Upper lobe of left lung (tissue), 6 donors: Measurements from ENCODE around the gene ELOA2. TPM values are rescaled to one million over a fixed set of nuclear protein-coding genes. Genes with fewer than 3 reads are reported as not detected.
"Not testable (repeated sequence)": the region's sequence is repeated elsewhere in the genome, so short reads cannot be mapped to it uniquely, and the experiment has no call there.

Experiments used
- ATAC-seq, 2 donors: fragments of 200-7000 bp; cut with Tn5 transposase; one replicate each; pipeline ENCODE4 v1.9.1; 2022; ENCODE audit warnings: mild to moderate bottlenecking in 2 of 2, moderate library complexity in 2 of 2; ENCODE audit not compliant: low FRiP score in 2 of 2
- DNase-seq, 2 donors: peaks; one replicate each; pipeline ENCODE4 v3.0.0-alpha.2; 2019 to 2020
- H3K27ac ChIP-seq, 4 donors: fragments of 200-600 bp; sonication (generic); one replicate each; pipeline ENCODE4 v1.5.1; 2016 to 2019
- H3K27me3 ChIP-seq, 4 donors: fragments of 200-600 bp; sonication (generic); one replicate each; pipeline ENCODE4 v1.5.1; 2017 to 2019
- H3K36me3 ChIP-seq, 4 donors: fragments of 200-600 bp; sonication (generic); one replicate each; pipeline ENCODE4 v1.5.1; 2016 to 2019
- H3K4me1 ChIP-seq, 4 donors: fragments of 200-600 bp; sonication (generic); one replicate each; pipeline ENCODE4 v1.5.1; 2018 to 2019
- H3K4me3 ChIP-seq, 4 donors: fragments of 200-600 bp; sonication (generic); one replicate each; pipeline ENCODE4 v1.5.1; 2017 to 2019; ENCODE audit warnings: mild to moderate bottlenecking in 2 of 4, moderate library complexity in 1 of 4
- H3K9me3 ChIP-seq, 4 donors: fragments of 200-600 bp; sonication (generic); one replicate each; pipeline ENCODE4 v1.5.1; 2018 to 2019
- WGBS, 2 donors: methylation state at CpG; one replicate each; pipeline ENCODE4 v1.1.5; 2017 to 2018; 5-methylcytosine and 5-hydroxymethylcytosine counted together
- total RNA-seq, 6 donors: library from RNA; depleted of rRNA in 4 of 6; stranded (reverse); fragments of >200 nt in 4 of 6; gene quantifications; one replicate each; pipeline versions ENCODE4 v1.1.0 to v1.2.1, GENCODE V29; 2016 to 2021
- donor health status: DM: no; HTN: no; CAD: no; lungs with moderate emphysema.
- donor health status: DM: no; HTN: yes; CAD: no; lungs with severe emphysema.

The ELOA2 gene
- total RNA-seq, 6 donors from 2014 or later = not detected

GRCh38 chr18:47028738-47029137 lies 6.7 kb downstream of the ELOA2 start:
- H3K4me1 ChIP-seq, H3K36me3 ChIP-seq, H3K4me3 ChIP-seq, H3K9me3 ChIP-seq, H3K27ac ChIP-seq, H3K27me3 ChIP-seq, ATAC-seq: not testable (repeated sequence)
- WGBS, 2 donors = 93% methylated on average over 11 of the region's 29 CpGs; no CpG with 5 or more reads in 1 of the 2 donors
- DNase-seq = peak in 1 of 2 donors; percentile 64

DNA sequence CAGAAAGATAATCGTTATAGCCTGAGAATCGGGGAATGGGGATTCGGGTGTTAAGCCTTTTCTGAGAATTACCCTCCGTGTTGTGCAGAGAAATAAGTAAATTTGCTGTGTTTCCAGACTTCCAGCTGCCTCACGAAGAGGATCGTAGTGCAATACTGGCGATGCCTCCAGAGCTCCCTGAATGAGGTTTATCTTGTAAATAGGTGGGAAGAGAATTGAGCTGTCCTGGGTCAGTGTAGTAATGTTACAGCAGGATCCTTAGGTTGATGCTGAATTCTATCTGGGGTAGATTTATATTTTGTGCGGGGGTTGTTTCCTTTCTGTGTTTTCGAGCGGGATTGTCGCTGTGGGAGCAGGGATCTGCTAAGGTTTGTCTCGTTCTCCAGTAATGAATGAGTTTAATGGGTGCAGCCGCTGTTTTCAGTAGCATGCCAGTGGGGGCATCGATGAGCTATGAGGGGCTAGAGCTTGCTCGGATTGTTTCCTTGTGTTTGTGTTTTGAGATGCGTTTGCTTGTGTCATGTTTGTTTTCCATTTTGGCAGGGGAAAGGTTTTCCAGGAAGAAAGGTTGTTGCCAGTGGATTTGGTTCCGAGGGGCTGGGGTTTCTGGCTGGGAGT lies 9.8 kb downstream of the ELOA2 start:
- H3K4me3 ChIP-seq, H3K27ac ChIP-seq, H3K27me3 ChIP-seq, H3K4me1 ChIP-seq, DNase-seq, H3K9me3 ChIP-seq, H3K36me3 ChIP-seq: not testable (repeated sequence)
- 84 to 88% methylated on average over 9 to 11 of the region's 17 CpGs for WGBS, 2 donors
- ATAC-seq = peak in 1 of 2 donors; percentile 23

DNA sequence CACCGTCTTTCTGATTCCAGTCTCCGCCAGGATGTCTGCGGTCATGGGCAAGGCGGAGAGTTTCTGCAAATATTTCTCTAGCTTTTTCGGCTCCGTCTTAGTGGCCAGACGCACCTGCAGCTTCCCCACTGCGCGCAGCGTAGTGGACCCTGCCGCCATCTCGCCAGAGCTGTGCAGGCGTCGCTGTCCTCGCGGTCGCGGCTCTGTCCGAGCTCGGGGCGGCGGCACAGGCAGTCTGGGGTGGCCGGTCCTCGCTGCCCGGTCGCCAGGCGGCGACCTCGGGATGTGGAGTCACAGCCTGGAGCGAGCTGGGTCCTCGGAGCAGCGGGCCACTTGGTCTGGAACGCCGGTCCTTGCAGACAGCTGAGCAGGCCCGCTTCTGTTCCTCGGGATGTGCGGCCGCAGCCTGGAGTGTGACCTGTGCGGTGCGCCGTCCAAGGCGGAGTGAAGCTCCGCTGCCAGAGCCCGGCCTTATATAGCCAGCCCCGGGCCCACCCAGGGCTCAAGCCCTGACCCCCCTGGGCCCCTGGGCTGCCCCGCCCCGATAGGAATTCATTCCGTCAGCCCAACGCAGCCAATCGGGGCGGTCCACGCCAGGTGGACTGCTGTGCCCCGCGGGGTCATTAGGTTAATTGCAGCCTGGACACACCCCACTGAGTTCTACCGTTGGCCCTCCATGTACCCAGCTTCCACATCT lies 11.5 kb downstream of the ELOA2 start:
- H3K9me3 ChIP-seq, DNase-seq, H3K27ac ChIP-seq, H3K4me3 ChIP-seq, H3K36me3 ChIP-seq, H3K4me1 ChIP-seq, H3K27me3 ChIP-seq: not testable (repeated sequence)
- ATAC-seq = peak; percentile 29 to 30
- WGBS, 2 donors = no CpG with 5 or more reads among the region's 55 CpGs

- H3K9me3 ChIP-seq, H3K4me3 ChIP-seq, H3K4me1 ChIP-seq, H3K27me3 ChIP-seq, H3K36me3 ChIP-seq, H3K27ac ChIP-seq, ATAC-seq: not testable (repeated sequence)
- peak in 1 of 2 donors; percentile 84 for DNase-seq
- whole genome bisulfite sequencing, 2 donors = 96 to 98% methylated on average over 17 to 18 of the region's 29 CpGs
Measured at GRCh38 chr18:47022821-47023220, 12.6 kb downstream of the ELOA2 start.

DNA sequence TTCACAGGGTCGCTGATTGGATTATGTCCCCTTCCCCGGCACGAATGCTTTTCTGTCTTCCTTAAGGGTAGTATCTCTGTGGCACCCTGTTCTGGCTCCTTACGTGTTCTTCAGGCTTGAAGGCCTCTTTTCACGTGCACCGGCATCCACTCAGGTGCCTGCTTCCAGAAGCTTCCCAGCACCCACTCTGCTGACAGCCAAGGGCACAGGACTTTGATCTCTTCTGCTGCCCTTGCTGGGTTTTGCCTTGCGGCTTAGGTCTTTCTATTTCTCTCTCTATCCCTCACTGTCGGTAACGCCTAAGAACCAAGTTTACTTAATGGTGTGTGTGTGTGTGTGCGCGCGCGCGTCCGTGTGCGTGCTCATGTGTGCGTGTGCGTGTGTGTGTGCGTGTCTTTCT lies 14.7 kb downstream of the ELOA2 start:
- H3K4me1 ChIP-seq, DNase-seq, H3K27me3 ChIP-seq, H3K36me3 ChIP-seq, H3K9me3 ChIP-seq, H3K27ac ChIP-seq, H3K4me3 ChIP-seq: not testable (repeated sequence)
- no CpG with 5 or more reads among the region's 19 CpGs for WGBS, 2 donors
- ATAC-seq = peak; percentile 28 to 39

- no CpG with 5 or more reads among the region's 10 CpGs for WGBS, 2 donors
- ATAC-seq, H3K27ac ChIP-seq, H3K36me3 ChIP-seq, H3K4me3 ChIP-seq, H3K27me3 ChIP-seq, H3K4me1 ChIP-seq, DNase-seq, H3K9me3 ChIP-seq: not testable (repeated sequence)
Measured at GRCh38 chr18:47019870-47020269, 15.6 kb downstream of the ELOA2 start.

Other genes with a start within 250 kb of the ELOA2 start
- gene PIAS2, start 118.1 kb downstream of the ELOA2 start, total RNA-seq = 10 to 100 TPM; 18.4 to 33.5 (median 30.4) TPM
- gene KATNAL2, start 118.0 kb downstream of the ELOA2 start, total RNA-seq = 10 to 100 TPM in 1 of 6 donors, 1 to 10 TPM in 5; 1.6 to 12.6 (median 5.5) TPM
- gene HDHD2, start 114.9 kb upstream of the ELOA2 start, total RNA-seq = 10 to 100 TPM; 19.0 to 39.1 (median 32.1) TPM
- 10 to 100 TPM; 10.5 to 24.0 (median 15.4) TPM for gene IER3IP1, start 140.7 kb upstream of the ELOA2 start, total RNA-seq
- not detected for gene SKOR2, start 216.0 kb upstream of the ELOA2 start, total RNA-seq